Kidney (tissue), 14 donors: ENCODE measurements around the gene SLC22A15. TPM values are rescaled to one million over a fixed set of nuclear protein-coding genes. Genes with fewer than 3 reads are reported as not detected.

Source experiments
- DNase-seq, 5 donors: peaks; one replicate each; pipeline ENCODE4 v3.0.0-alpha.2; 2013 to 2020
- FAIRE-seq: peaks from 2 replicates; lab custom pipeline; 2012; peaks lifted over from hg19 to GRCh38; lab: Jason Lieb, UNC
- H3K27ac ChIP-seq, 2 donors: one replicate each; pipeline ENCODE4 v1.7.0; 2013; ENCODE audit warnings: low read depth in 2 of 2, low read length in 2 of 2, inconsistent platforms in 1 of 2
- H3K27me3 ChIP-seq: one replicate; pipeline ENCODE4 v1.7.1; 2013; ENCODE audit warnings: low read length, inconsistent platforms; ENCODE audit not compliant: control insufficient read depth, insufficient read depth
- H3K36me3 ChIP-seq, 3 donors: one replicate each; pipeline versions ENCODE4 v1.7.0 to v1.7.1; 2013; ENCODE audit warnings: low read length in 3 of 3, control low read depth in 1 of 3, inconsistent platforms in 1 of 3; ENCODE audit not compliant: insufficient read depth in 3 of 3, control insufficient read depth in 2 of 3
- H3K4me1 ChIP-seq, 3 donors: one replicate each; pipeline versions ENCODE4 v1.7.0 to v1.7.1; 2013; ENCODE audit warnings: low read length in 3 of 3, inconsistent platforms in 1 of 3, low read depth in 1 of 3; ENCODE audit not compliant: control insufficient read depth in 2 of 3, insufficient read depth in 2 of 3
- H3K4me3 ChIP-seq, 3 donors: one replicate each; pipeline versions ENCODE4 v1.7.0 to v1.8.1; 2013; ENCODE audit warnings: low read length in 3 of 3, control low read depth in 1 of 3, inconsistent platforms in 1 of 3
- H3K9ac ChIP-seq, 3 donors: one replicate each; pipeline versions ENCODE4 v1.7.0 to v1.7.1; 2013; ENCODE audit warnings: low read length in 3 of 3, control low read depth in 1 of 3, inconsistent platforms in 1 of 3
- H3K9me3 ChIP-seq, 3 donors: one replicate each; pipeline versions ENCODE4 v1.7.0 to v1.7.1; 2013; ENCODE audit warnings: low read length in 3 of 3, control low read depth in 1 of 3, inconsistent platforms in 1 of 3; ENCODE audit not compliant: control insufficient read depth in 2 of 3, insufficient read depth in 1 of 3
- intact Hi-C: fragments of 100-400 bp; cut with DNase I; formaldehyde crosslinking; loops from one replicate; pipeline ENCODE4 v1.11.1; 2022
- polyA plus RNA-seq: library from polyadenylated mRNA; stranded (reverse); fragments of 350-450 nt; fragmentation: Illumina TruSeq; extraction: RNeasy Lipid Tissue Mini Kit (QIAGEN cat#74804); gene quantifications from one replicate; pipeline ENCODE4 v1.2.3, GENCODE V29; 2014; ENCODE audit warnings: low read depth, low replicate concordance; ENCODE audit not compliant: insufficient read depth
- total RNA-seq: library from RNA; stranded (reverse); fragmentation: NEBNext Ultra II Directional; extraction: Animal tissue kit (Norgen Biotek cat#: 25700); gene quantifications from one replicate; pipeline ENCODE4 v1.2.1, GENCODE V29; 2021
- TF ChIP-seq, protein P1 (sequence below): IDR thresholded peaks from 3 replicates; pipeline ENCODE4 v1.5.1; 2012; ENCODE audit warnings: mild to moderate bottlenecking, moderate library complexity, borderline replicate concordance; ENCODE audit not compliant: insufficient read depth; ENCODE audit errors: extremely low read depth
- donor health status: control.
- donor health status: control.
- donor health status: control.
- donor health status: control.
- donor health status: control.
- donor health status: DM: yes; HTN: yes; CAD: no.
- donor health status: Normal renal cell carcinoma (clear cell type).

SLC22A15 gene
- total and polyA plus RNA-seq, 2 donors from 2014 or later, result 3.5 to 9.8 TPM

DNA sequence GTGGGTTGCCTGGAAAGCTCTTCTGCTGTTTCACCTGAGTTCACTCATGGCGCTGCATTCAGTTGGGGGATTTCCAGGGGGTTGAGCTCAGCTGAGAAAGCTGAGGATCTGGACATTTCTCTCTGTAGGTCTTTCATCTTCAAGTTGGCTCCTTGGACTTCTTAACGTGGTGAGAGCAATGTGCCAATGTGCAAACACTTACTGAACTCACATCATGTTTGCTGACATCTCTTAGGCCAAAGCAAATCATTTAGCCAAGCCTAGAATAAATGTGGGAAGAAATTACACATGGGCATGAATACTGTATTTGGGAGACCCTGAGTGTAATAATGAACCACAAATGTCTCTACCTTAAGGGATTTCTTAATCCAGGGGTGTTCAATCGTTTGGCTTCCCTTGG is 42.7 kb upstream of the SLC22A15 start:
- TF ChIP-seq, protein P1, sequence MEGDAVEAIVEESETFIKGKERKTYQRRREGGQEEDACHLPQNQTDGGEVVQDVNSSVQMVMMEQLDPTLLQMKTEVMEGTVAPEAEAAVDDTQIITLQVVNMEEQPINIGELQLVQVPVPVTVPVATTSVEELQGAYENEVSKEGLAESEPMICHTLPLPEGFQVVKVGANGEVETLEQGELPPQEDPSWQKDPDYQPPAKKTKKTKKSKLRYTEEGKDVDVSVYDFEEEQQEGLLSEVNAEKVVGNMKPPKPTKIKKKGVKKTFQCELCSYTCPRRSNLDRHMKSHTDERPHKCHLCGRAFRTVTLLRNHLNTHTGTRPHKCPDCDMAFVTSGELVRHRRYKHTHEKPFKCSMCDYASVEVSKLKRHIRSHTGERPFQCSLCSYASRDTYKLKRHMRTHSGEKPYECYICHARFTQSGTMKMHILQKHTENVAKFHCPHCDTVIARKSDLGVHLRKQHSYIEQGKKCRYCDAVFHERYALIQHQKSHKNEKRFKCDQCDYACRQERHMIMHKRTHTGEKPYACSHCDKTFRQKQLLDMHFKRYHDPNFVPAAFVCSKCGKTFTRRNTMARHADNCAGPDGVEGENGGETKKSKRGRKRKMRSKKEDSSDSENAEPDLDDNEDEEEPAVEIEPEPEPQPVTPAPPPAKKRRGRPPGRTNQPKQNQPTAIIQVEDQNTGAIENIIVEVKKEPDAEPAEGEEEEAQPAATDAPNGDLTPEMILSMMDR, result no peak
- peaks cover 0 to 3% (median 0%) of the 10 kb centered on the region in 3 donors for H3K9me3 ChIP-seq
- intact Hi-C loops, result no loop called here
- FAIRE-seq (no peak), DNase-seq (no peak)
- H3K9ac ChIP-seq, result no peak overlapping the region
- no peaks in the 10 kb centered on the region for H3K27me3 ChIP-seq
- H3K4me1 ChIP-seq, result no peaks in the 10 kb centered on the region
- H3K4me3 ChIP-seq, result no peak overlapping the region
- no peaks in the 10 kb centered on the region for H3K36me3 ChIP-seq
- no peak overlapping the region for H3K27ac ChIP-seq

DNA sequence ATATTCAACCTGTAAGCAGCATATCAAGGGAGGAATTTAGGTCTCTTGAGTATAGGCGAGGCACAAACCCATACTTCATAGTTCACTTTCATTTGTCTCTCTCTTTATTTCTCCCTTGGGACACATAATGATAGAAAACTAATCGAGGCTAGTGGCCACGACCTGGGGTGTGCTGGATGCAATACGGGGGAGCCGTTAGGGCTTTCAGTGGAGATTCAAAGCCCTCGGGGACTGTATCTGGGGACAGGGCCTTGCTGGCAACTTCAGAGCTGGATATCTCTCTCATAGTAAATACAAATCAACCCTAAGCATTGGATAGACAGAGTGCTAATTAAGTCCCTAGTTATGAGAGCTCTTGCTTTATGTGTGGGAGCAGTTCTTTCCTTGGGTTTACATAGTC is 36.9 kb upstream of the SLC22A15 start:
- H3K4me1 ChIP-seq, result no peaks in the 10 kb centered on the region
- no peak overlapping the region for H3K27ac ChIP-seq
- intact Hi-C loops, result no loop called here
- no peak for DNase-seq
- H3K27me3 ChIP-seq, result no peaks in the 10 kb centered on the region
- no peak overlapping the region for H3K9ac ChIP-seq
- no peak for FAIRE-seq
- no peaks in the 10 kb centered on the region for H3K36me3 ChIP-seq
- peaks cover 0 to 2% (median 0%) of the 10 kb centered on the region in 3 donors for H3K9me3 ChIP-seq
- TF ChIP-seq, protein P1, result no peak
- H3K4me3 ChIP-seq, result no peak overlapping the region

DNA sequence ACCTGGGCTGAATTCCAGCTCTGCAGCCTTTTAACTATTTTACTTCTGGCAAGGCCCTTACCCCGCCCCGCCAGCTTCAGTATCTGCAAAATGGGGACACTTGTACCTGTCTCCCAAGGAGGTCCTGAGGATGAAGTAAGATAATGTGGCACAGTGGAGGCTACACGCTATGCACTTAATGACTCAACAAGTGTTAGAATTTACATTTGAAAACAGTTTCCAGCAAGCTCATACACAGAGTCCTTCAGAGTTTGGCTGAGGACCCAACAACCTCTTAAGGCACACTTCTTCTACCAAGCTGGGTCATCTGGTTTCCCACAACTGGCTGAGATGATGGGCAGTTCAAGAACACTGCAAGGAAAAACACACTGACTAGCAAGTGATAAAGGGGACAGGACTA is 30.2 kb upstream of the SLC22A15 start:
- no peaks in the 10 kb centered on the region for H3K9me3 ChIP-seq
- DNase-seq, result no peak
- H3K4me1 ChIP-seq, result no peaks in the 10 kb centered on the region
- intact Hi-C loops, result no loop called here
- H3K27ac ChIP-seq, result no peak overlapping the region
- no peaks in the 10 kb centered on the region for H3K36me3 ChIP-seq
- TF ChIP-seq, protein P1, result no peak
- H3K27me3 ChIP-seq, result no peaks in the 10 kb centered on the region
- no peak for FAIRE-seq
- H3K9ac ChIP-seq, result no peak overlapping the region
- H3K4me3 ChIP-seq, result no peak overlapping the region

DNA sequence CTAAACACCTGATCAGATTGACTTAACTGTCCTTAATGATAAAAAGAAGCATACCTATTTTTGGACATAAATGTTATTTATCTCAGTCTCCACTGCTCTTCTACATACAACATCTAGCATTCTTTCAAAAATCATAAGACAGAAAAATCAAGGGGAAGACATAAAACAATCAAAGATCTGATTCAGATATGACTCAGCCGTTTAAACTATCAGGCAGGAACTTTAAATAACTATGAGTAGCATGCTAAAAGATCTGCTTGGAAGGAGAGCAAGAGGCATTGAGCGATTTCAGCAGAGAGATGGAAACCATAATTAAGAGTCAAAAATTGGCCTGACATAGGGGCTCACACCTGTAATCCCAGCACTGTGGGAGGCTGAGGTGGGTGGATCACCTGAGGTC is 27.2 kb upstream of the SLC22A15 start:
- no peaks in the 10 kb centered on the region for H3K27me3 ChIP-seq
- DNase-seq (no peak), FAIRE-seq (no peak)
- TF ChIP-seq, protein P1, result no peak
- no peak overlapping the region for H3K4me3 ChIP-seq
- H3K36me3 ChIP-seq, result no peaks in the 10 kb centered on the region
- no peaks in the 10 kb centered on the region for H3K9me3 ChIP-seq
- intact Hi-C loops, result no loop called here
- H3K27ac ChIP-seq, result no peak overlapping the region
- no peaks in the 10 kb centered on the region for H3K4me1 ChIP-seq
- H3K9ac ChIP-seq, result no peak overlapping the region
